ENCODE measurements around the gene PLGRKT.
"Not testable (repeated sequence)": the region's sequence is repeated elsewhere in the genome, so short reads cannot be mapped to it uniquely, and the experiment has no call there.

GRCh38 chr9:5432890-5433289 lies 4.8 kb downstream of the PLGRKT start:
- TF ChIP-seq EZH2 (IDR thresholded peaks at IDR 0.05; ENCODE audit: insufficient read depth, poor library complexity, severe bottlenecking); EZH2phosphoT487 (IDR thresholded peaks at IDR 0.05; ENCODE audit: insufficient read depth, low read depth): not testable (repeated sequence)

Measured in GM23248 (cell line).